NCI-H69 (cell line): ENCODE measurements around the gene DLGAP1.

ENCODE experiments used
- DNase-seq: peaks from one replicate; lab custom pipeline; 2025; lab: John Stamatoyannopoulos, UW

Gene DLGAP1

DNA sequence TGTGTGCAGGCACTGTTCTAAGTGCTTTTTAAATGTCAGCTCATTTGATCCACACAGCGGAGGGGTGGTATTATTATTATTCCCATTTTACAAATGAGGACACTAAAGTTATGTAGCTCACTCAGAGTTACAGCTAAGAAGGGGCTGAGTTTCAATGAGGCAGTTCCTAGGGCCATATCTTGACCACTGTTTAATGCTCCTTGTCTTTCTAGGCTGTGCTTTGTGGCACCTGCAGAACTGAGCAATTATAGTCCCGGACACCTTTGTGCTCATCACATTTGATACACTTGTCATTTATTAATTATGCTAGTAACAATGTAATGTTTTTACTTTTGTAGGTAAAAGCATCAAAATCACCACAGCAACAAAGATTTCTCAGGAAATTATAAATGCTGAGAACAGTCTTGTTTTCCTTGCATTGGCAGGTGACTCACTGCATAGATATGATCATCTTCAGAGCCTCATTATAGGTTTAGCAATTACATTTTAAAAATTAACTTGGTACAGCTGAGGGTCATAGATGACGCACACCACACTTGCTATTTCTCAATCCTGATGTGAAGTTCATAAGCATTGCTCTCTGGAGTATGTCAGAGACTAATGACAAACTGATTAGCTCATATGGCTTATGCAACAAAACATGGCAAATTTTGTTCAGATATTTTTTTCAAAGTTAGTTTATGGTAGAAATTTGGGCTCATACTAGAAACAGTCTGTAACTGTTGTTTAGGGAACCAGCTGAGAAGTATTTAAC lies 638.3 kb downstream of the DLGAP1 start:
- DNase-seq: no peak

DNA sequence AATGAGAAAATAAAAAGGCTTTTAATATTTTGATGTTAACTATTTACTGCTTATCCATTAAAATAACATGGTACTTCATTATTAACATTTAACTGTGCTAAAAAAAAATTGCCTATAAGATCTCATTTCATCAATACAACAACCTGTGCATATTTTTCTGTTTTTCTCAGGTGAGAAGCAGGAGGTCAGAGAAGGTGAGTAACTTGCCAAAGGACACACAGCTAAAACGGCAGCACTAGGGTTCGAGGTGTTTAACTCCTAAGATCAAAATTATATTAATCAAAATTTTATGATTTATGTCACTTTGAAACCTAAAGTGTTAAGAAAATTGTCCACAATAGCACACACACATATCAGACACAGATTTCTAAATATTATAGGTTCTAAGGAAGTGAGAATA lies 639.1 kb downstream of the DLGAP1 start:
- DNase-seq: no peak

DNA sequence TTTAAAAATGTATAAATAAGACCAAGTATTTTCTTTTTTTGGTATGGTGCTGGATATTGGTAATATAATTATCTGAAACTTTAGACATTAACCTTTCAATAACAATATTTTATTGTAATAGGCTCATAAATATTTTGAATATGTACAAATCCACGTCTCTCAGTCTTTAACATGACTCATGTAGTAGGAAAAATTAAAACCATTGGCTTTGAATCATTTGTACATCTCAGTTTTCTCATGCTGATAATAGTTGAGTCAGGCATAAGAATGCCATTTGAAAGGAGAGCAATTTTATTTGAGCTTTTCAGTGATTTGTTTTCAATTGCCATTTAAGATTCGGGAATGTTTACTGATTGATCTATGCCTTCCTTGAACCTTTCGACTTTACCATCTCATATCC lies 640.3 kb downstream of the DLGAP1 start:
- no peak for DNase-seq

DNA sequence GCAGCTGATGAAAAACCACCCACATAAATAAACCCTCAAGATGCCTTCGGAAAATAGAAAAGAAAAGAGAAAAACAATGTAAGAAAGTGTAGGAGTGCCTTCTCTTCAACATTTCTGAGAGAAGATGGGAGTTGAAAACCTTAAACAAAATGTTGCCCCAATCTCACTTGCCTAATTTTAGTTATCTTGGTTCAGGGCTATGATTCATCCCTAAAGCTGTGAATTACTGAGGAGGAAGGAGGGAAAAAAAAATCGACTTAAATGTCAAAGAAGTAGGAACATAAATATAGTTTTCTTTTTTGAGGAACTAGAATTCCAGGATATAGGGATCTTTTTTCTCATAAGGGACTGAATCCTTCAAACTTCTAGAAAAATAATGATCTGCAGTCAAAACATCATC lies 644.8 kb downstream of the DLGAP1 start:
- no peak for DNase-seq

DNA sequence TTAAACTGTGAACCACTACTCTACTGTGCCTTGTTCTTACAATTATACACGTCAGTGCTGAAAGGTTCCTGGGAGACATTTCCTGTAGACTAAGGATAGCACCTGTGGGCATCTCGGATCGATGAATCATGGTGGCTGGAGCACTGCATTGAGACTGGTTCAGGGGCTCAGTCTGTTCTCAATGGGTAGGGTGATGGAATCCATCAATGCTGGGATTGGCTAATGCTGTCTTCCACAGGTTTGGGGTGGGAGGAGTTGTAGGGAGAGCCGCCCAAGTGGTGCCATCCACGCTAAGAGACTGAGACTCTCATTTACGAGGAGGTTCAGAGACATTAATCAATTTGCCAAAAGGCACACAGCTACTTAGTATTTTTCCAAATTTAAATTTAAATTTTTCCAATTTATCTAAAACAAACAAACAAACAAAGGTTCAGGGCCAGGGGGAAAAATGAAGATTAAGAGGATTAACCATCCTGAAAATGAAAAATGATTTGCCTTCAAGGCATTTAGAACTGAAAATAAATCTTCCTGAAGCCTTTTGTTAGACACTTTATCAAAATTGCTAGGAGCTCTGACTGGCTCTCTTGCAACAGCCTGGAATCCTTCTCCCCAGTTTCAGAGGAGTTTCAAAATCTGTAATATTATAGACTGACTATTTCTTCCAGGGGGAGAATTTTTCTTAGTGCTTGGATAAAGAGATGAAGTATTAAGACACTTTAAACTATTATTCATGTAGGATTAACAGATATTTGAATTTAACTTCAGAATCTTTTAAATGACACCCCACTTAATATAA lies 645.9 kb downstream of the DLGAP1 start:
- no peak for DNase-seq

GRCh38 chr18:3806656-3807055 lies 648.5 kb downstream of the DLGAP1 start:
- DNase-seq: peak; percentile 92

DNA sequence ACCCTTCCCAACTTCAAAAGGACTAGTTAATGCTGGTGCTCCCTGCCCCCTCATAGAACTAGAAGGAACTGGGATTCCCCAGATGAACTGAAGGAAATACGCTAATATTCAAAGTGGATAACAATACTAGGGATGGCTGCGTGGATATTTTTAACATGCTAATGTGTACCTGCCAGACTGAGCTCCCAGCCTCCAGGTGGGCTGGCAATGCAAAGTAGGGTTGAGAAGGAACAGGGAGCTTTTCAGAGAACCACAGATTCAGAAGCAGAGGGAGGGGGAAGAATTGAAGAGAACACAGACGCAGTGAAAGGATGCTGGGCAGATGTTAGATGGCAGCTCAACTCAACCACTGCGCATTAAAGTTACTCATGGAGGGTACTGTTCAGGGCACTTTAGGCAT lies 650.8 kb downstream of the DLGAP1 start:
- DNase-seq: no peak

- no peak for DNase-seq
Measured at GRCh38 chr18:3803350-3803749, 651.8 kb downstream of the DLGAP1 start.

GRCh38 chr18:3799515-3799914 lies 655.6 kb downstream of the DLGAP1 start:
- DNase-seq: peak; percentile 79

- DNase-seq: no peak
Measured at GRCh38 chr18:3798032-3798431, 657.1 kb downstream of the DLGAP1 start.

DNA sequence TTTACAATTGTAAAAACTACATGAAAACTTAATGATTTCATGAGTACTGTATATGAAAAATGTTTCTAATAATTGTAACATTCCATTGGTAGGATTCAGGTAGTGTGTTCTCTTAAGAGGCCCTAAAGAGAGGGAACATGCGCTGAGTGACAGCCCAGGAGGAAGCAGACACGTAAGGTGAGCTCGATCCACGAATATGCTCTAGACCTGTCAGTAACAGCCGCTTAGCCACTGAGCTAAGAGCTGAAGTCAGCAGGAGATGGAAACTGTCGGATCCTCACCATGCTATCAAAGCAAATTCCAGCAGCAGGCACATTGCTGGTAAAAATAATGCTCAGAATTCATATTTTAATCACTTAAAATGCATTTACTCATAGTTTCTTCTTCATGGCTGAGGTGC lies 658.7 kb downstream of the DLGAP1 start:
- no peak for DNase-seq

GRCh38 chr18:3794537-3795348 lies 660.4 kb downstream of the DLGAP1 start:
- DNase-seq: peak; percentile 90

GRCh38 chr18:3793545-3793944 lies 661.6 kb downstream of the DLGAP1 start:
- DNase-seq: no peak

DNA sequence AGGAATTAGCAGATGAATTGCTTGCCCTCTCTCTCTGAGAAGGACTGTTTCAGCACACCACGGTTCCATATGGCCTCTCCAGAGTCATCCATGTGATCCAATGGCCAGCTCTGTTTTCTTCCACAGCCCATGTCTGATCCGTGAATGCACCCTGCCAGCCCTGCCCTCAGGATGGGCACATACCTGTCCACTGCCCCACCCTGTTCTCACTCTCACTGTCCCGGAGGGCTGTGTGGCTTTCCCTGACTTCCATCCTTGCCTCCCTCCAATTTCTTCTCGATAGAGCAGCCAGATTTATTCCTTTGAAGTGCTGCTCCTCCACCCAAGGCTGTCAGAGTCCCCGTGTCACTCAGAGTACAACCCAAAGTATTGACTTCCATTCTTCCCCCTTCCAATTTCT lies 662.0 kb downstream of the DLGAP1 start:
- DNase-seq: no peak

- no peak for DNase-seq
Measured at GRCh38 chr18:3792711-3793110, 662.4 kb downstream of the DLGAP1 start.

- DNase-seq: peak; percentile 97
Measured at GRCh38 chr18:3791238-3791637, 663.9 kb downstream of the DLGAP1 start.

DNA sequence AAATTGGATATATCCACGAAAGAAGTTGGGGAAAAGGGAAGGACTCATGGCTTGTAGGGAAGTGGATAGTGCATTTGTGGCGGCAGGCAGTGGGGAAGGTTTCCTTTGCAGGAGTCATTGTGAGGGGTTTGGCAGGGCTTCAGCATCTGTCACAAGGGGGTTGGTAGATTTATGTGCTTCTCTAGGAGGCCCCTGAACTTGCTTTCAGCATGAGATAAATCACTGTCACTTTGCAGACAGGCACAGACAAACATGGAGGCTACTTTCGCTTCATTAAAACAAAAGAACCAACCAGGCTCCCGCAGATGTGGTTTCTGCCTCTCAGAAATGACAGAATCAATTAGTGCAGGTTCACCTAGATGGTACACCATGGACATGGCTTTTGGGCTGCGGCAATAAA lies 664.4 kb downstream of the DLGAP1 start:
- DNase-seq: peak; percentile 100

- no peak for DNase-seq
Measured at GRCh38 chr18:3789525-3789924, 665.6 kb downstream of the DLGAP1 start.

- DNase-seq: no peak
Measured at GRCh38 chr18:3784949-3785348, 670.2 kb downstream of the DLGAP1 start.

- DNase-seq: no peak
Measured at GRCh38 chr18:3782901-3783300, 672.2 kb downstream of the DLGAP1 start.

DNA sequence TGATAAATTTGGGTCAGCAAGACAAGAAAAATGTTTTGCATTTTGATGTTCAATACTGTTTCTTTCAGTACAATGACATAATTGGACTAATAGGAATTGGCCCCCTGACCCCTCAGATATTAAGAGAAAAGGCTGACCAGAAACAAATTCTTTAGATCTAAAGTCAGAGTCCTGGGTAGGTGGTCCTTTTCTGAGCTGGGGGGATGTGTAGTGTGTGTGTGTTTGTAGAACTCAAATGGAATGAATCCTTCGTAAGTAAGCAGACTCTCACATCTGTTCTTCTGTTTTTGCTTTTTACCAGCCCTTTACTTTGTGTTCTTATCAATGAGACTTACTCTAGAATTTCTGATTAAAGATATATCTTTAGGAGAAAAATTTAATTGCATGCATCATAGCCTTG lies 677.4 kb downstream of the DLGAP1 start:
- DNase-seq: no peak

GRCh38 chr18:3777122-3777521 lies 678.0 kb downstream of the DLGAP1 start:
- DNase-seq: no peak

- no peak for DNase-seq
Measured at GRCh38 chr18:3775996-3776395, 679.1 kb downstream of the DLGAP1 start.
